ENCODE data around the gene PCCA. TPM values are rescaled to one million over a fixed set of nuclear protein-coding genes. Genes with fewer than 3 reads are reported as not detected.
A peak's percentile ranks its signal among the peaks of the same experiment; 100 is the strongest.

PCCA gene
- total RNA-seq, 1 experiment from 2014 or later: 52.8 TPM

DNA sequence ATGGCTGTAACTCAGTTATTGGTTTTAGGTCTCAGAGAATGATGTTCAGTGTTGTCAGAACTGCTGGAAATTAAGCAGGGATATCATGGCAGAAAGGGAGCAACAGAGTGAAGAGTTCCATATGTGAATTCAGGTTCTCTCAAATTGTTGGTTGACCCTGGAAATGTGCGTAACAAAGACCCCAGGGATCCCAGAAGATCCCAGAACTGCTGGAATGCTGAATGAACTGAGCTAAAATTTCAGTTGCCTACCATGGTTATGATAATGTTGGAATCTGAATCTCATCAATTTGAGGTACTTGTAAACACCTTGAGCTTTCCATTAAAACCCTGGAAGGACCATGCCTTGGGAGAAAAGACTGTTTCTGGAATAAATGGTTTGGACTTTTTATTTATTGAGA lies 268.9 kb downstream of the PCCA start:
- TF ChIP-seq FOXP4 (CRISPR knock-in tag; IDR thresholded peaks at IDR 0.05) (0 out of 2 replicates have a peak, but pooled peaks have one; percentile 21), TCF7 (CRISPR knock-in tag; IDR thresholded peaks at IDR 0.05; ENCODE audit: low read depth) (no peak)
- POLR2A ChIA-PET: no interaction called here
- H3K4me1 Mint-ChIP-seq: peaks cover 70% of the 10 kb centered on the region
- no peaks in the 10 kb centered on the region for H3K27me3 Mint-ChIP-seq (ENCODE audit: low read depth)
- H3K9me3 Mint-ChIP-seq: peaks cover 4% of the 10 kb centered on the region; the same call in 1 of the 2 replicates
- peak overlapping the region; percentile 87 for H3K27ac Mint-ChIP-seq
- peaks cover 5% of the 10 kb centered on the region for H3K36me3 Mint-ChIP-seq
- no peak overlapping the region for H3K4me3 Mint-ChIP-seq
- ATAC-seq (peak; percentile 47), DNase-seq (ENCODE audit: low spot score) (no peak)
- CTCF ChIA-PET: no interaction called here

DNA sequence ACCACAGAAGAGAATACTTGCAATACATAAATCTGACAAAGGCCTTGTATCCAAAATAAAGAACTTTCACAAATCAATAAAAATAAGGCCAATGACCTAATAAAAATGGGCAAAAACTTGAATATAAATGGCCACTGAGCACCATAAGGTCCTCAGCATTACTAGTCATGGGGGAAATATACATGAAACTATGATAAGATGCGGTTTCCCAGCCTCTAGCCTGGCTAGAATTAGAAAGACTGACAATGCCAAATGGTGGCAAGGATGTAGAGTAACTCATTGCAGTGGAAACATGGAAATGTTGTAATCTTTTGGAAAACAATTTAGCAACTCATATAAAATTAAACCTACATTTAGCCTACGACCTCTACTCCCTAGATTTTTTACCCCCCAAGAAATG lies 272.6 kb downstream of the PCCA start:
- CTCF ChIA-PET: no interaction called here
- Mint-ChIP-seq H3K4me3 (no peak overlapping the region), H3K9me3 (peaks cover 4% of the 10 kb centered on the region; the same call in 1 of the 2 replicates), H3K27ac (peak overlapping the region; percentile 34; the same call in 1 of the 2 replicates), H3K27me3 (ENCODE audit: low read depth) (no peaks in the 10 kb centered on the region), H3K4me1 (peaks cover 64% of the 10 kb centered on the region), H3K36me3 (peaks cover 8% of the 10 kb centered on the region)
- POLR2A ChIA-PET: no interaction called here
- no peak for ATAC-seq
- DNase-seq (ENCODE audit: low spot score): no peak
- TF ChIP-seq, protein P1, sequence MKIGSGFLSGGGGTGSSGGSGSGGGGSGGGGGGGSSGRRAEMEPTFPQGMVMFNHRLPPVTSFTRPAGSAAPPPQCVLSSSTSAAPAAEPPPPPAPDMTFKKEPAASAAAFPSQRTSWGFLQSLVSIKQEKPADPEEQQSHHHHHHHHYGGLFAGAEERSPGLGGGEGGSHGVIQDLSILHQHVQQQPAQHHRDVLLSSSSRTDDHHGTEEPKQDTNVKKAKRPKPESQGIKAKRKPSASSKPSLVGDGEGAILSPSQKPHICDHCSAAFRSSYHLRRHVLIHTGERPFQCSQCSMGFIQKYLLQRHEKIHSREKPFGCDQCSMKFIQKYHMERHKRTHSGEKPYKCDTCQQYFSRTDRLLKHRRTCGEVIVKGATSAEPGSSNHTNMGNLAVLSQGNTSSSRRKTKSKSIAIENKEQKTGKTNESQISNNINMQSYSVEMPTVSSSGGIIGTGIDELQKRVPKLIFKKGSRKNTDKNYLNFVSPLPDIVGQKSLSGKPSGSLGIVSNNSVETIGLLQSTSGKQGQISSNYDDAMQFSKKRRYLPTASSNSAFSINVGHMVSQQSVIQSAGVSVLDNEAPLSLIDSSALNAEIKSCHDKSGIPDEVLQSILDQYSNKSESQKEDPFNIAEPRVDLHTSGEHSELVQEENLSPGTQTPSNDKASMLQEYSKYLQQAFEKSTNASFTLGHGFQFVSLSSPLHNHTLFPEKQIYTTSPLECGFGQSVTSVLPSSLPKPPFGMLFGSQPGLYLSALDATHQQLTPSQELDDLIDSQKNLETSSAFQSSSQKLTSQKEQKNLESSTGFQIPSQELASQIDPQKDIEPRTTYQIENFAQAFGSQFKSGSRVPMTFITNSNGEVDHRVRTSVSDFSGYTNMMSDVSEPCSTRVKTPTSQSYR (CRISPR knock-in tag; IDR thresholded peaks at IDR 0.05): no peak
- TF ChIP-seq NFE2L1 (CRISPR knock-in tag; IDR thresholded peaks at IDR 0.05): no peak
- TF ChIP-seq ATF1 (CRISPR knock-in tag; IDR thresholded peaks at IDR 0.05): no peak
- no peak for TF ChIP-seq SMAD3 (CRISPR knock-in tag; IDR thresholded peaks at IDR 0.05; ENCODE audit: borderline replicate concordance)
- TF ChIP-seq ZNF138 (CRISPR knock-in tag; conservative IDR thresholded peaks at IDR 0.05): no peak
- TF ChIP-seq ZNF671 (CRISPR knock-in tag; IDR thresholded peaks at IDR 0.05): no peak

DNA sequence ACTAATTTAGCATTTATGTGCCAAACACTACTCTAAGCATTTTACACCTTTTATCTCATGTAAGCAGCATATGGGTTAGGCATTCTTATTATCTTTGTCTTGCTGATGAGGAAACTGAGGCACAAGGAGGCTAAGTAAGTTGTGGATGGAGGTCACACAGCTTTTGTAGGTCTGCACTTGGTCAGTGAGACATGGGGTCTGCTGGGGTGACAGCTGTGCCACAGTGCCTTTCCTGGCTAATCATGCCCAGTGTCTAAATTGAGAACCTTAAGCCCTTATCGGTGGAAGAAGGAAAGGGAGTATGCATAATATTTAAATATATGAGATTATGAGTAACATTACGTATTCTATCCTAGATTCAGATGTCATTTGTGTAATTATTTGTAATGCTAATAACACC lies 273.5 kb downstream of the PCCA start:
- Mint-ChIP-seq H3K9me3 (peaks cover 4% of the 10 kb centered on the region; the same call in 1 of the 2 replicates), H3K4me3 (no peak overlapping the region), H3K36me3 (peaks cover 8% of the 10 kb centered on the region), H3K27ac (no peak overlapping the region; the same call in 1 of the 2 replicates), H3K4me1 (peaks cover 57% of the 10 kb centered on the region), H3K27me3 (ENCODE audit: low read depth) (no peaks in the 10 kb centered on the region)
- no peak for ATAC-seq
- no peak for DNase-seq (ENCODE audit: low spot score)
- ChIA-PET CTCF (no interaction called here), POLR2A (no interaction called here)
- TF ChIP-seq TEAD1 (CRISPR knock-in tag; IDR thresholded peaks at IDR 0.05) (no peak), MXD4 (CRISPR knock-in tag; IDR thresholded peaks at IDR 0.05; ENCODE audit: borderline replicate concordance) (no peak), NFE2L1 (CRISPR knock-in tag; IDR thresholded peaks at IDR 0.05) (no peak), USF1 (CRISPR knock-in tag; IDR thresholded peaks at IDR 0.05) (no peak), E2F5 (CRISPR knock-in tag; IDR thresholded peaks at IDR 0.05) (no peak), CTCF (IDR thresholded peaks at IDR 0.05) (no peak), ATF1 (CRISPR knock-in tag; IDR thresholded peaks at IDR 0.05) (no peak), ZBTB43 (CRISPR knock-in tag; IDR thresholded peaks at IDR 0.05) (no peak), NR2C2 (CRISPR knock-in tag; IDR thresholded peaks at IDR 0.05) (no peak), CREB1 (CRISPR knock-in tag; IDR thresholded peaks at IDR 0.05) (no peak)
- TF ChIP-seq, protein P1 (CRISPR knock-in tag; IDR thresholded peaks at IDR 0.05): no peak
